Calu3 (cell line): Measurements from ENCODE around the gene MCTP1. TPM values are rescaled to one million over a fixed set of nuclear protein-coding genes. Genes with fewer than 3 reads are reported as not detected.

ENCODE experiments used
- Bru-seq: library from RNA; stranded (reverse); fragments of 400-500 nt; gene quantifications from one replicate; lab custom pipeline; 2021; lab: Mats Ljungman, UMichigan
- BruChase-seq, 2 experiments: library from RNA; stranded (reverse); fragments of 400-500 nt; gene quantifications; one replicate each; lab custom pipeline; 2021; lab: Mats Ljungman, UMichigan
- BruUV-seq: library from RNA; stranded (reverse); fragments of 400-500 nt; replicated peaks from 2 replicates; lab custom pipeline; 2021; lab: Mats Ljungman, UMichigan
- CTCF ChIA-PET: fragments of 300-600 bp; sonication (Branson Sonifier 250); formaldehyde crosslinking; loops from one replicate; lab custom pipeline; 2022; ENCODE audit warnings: antibody characterized with exemption; lab: Charles Lee
- DNase-seq: peaks from one replicate; pipeline ENCODE4 v3.0.0; 2022
- H3K27ac Mint-ChIP-seq: one replicate; pipeline ENCODE4 v1.8.0; 2022; ENCODE audit warnings: mixed read lengths; ENCODE audit not compliant: unreplicated experiment
- H3K27me3 Mint-ChIP-seq: one replicate; pipeline ENCODE4 v1.8.0; 2022; ENCODE audit warnings: mixed read lengths; ENCODE audit not compliant: unreplicated experiment
- H3K36me3 Mint-ChIP-seq: one replicate; pipeline ENCODE4 v1.8.0; 2022; ENCODE audit warnings: mild to moderate bottlenecking, moderate library complexity, mixed read lengths; ENCODE audit not compliant: insufficient read depth, unreplicated experiment
- H3K4me1 Mint-ChIP-seq: one replicate; pipeline ENCODE4 v1.8.0; 2022; ENCODE audit warnings: mild to moderate bottlenecking, low read depth, mixed read lengths; ENCODE audit not compliant: unreplicated experiment
- H3K4me3 Mint-ChIP-seq: one replicate; pipeline ENCODE4 v1.8.0; 2022; ENCODE audit warnings: mild to moderate bottlenecking, low read depth, moderate library complexity, mixed read lengths; ENCODE audit not compliant: unreplicated experiment
- H3K9me3 Mint-ChIP-seq: one replicate; pipeline ENCODE4 v1.8.0; 2022; ENCODE audit warnings: low read depth, mixed read lengths; ENCODE audit not compliant: unreplicated experiment
- CTCF ChIP-seq: fragments of 200-600 bp; IDR thresholded peaks from one replicate; pipeline ENCODE4 v1.8.0; 2022; ENCODE audit warnings: antibody characterized with exemption; ENCODE audit not compliant: unreplicated experiment
- intact Hi-C: fragments of 100-400 bp; cut with micrococcal nuclease; formaldehyde crosslinking; loops from one replicate; pipeline ENCODE4 v1.10.0; 2022; ENCODE audit not compliant: unreplicated experiment
- long read RNA-seq: library from polyadenylated mRNA; stranded (forward); transcript quantifications from one replicate; pipeline ENCODE4 v2.0.0, GENCODE V29; 2022
- total RNA-seq: library from RNA; stranded (reverse); gene quantifications from 2 replicates; pipeline ENCODE4 v1.2.3, GENCODE V29; 2022

MCTP1 gene
- total RNA-seq (22.3 and 28.4 TPM in 2 replicates), Bru-seq, nascent RNA (percentile 62 among the genes with signal in this experiment), BruChase-seq, experiment 1, labeled RNA remaining after a 6-hour chase (percentile 43 among the genes with signal in this experiment), BruChase-seq, experiment 2, labeled RNA remaining after a 2-hour chase (percentile 39 among the genes with signal in this experiment)
- long read RNA-seq, partial matches to known transcripts, result 2 of 7 reads
- long read RNA-seq, other reads (novel, unspliced or antisense), result 4 of 7 reads

- no TSS peak for BruUV-seq
- Mint-ChIP-seq H3K27me3 (peaks cover 82% of the 10 kb centered on the region), H3K9me3 (no peaks in the 10 kb centered on the region), H3K36me3 (peaks cover 14% of the 10 kb centered on the region), H3K4me1 (peaks cover 8% of the 10 kb centered on the region), H3K4me3 (peak within 1 kb of the TSS; percentile 80), H3K27ac (no peak within 1 kb of the TSS)
- DNase-seq, result peak; percentile 60
- intact Hi-C loops, result loop anchor here (10.0 kb wide), 1 partner anchor 190 kb away; no protein-coding TSS in a partner anchor
- CTCF ChIA-PET, result interaction anchor here (0.6 to 1.1 kb wide), 3 partner anchors 20 to 316 kb away, joined by 3 to 6 read pairs (median 3); no protein-coding TSS in a partner anchor
- TF ChIP-seq CTCF, result no peak
Observed at GRCh38 chr5:95284572-95285408, at the start of gene MCTP1. Gene MCTP1, minus strand, starts transcription at chr5:95285094.

- TF ChIP-seq CTCF, result no peak
- Mint-ChIP-seq H3K27me3 (no peaks in the 10 kb centered on the region), H3K9me3 (peaks cover 3% of the 10 kb centered on the region), H3K4me3 (no peak overlapping the region), H3K27ac (no peak overlapping the region), H3K36me3 (no peaks in the 10 kb centered on the region), H3K4me1 (no peaks in the 10 kb centered on the region)
- intact Hi-C loops, result no loop called here
- DNase-seq, result no peak
- CTCF ChIA-PET, result no interaction called here
- no TSS peak for BruUV-seq
Observed at GRCh38 chr5:95332158-95332557, 47.3 kb upstream of the MCTP1 start.

GRCh38 chr5:95331358-95331757, 46.5 kb upstream of the MCTP1 start:
- intact Hi-C loops, result no loop called here
- no peaks in the 10 kb centered on the region for H3K4me1 Mint-ChIP-seq
- TF ChIP-seq CTCF, result no peak
- no peaks in the 10 kb centered on the region for H3K27me3 Mint-ChIP-seq
- CTCF ChIA-PET, result no interaction called here
- no peak overlapping the region for H3K27ac Mint-ChIP-seq
- DNase-seq, result no peak
- BruUV-seq, result no TSS peak
- no peaks in the 10 kb centered on the region for H3K36me3 Mint-ChIP-seq
- peaks cover 3% of the 10 kb centered on the region for H3K9me3 Mint-ChIP-seq
- H3K4me3 Mint-ChIP-seq, result no peak overlapping the region

- H3K36me3 Mint-ChIP-seq, result no peaks in the 10 kb centered on the region
- H3K4me3 Mint-ChIP-seq, result no peak overlapping the region
- no TSS peak for BruUV-seq
- no peaks in the 10 kb centered on the region for H3K27me3 Mint-ChIP-seq
- peaks cover 3% of the 10 kb centered on the region for H3K9me3 Mint-ChIP-seq
- no peaks in the 10 kb centered on the region for H3K4me1 Mint-ChIP-seq
- no peak for TF ChIP-seq CTCF
- peak; percentile 28 for DNase-seq
- CTCF ChIA-PET, result interaction anchor here (0.5 kb wide), 1 partner anchor 120 kb away, joined by 9 read pairs; no protein-coding TSS in a partner anchor
- intact Hi-C loops, result no loop called here
- H3K27ac Mint-ChIP-seq, result no peak overlapping the region
Observed at GRCh38 chr5:95327211-95327610, 42.3 kb upstream of the MCTP1 start.
